Natural killer cell treated with Interleukin-12 subunit alpha and Interleukin-12 subunit beta and Interleukin-15 and Interleukin-18, amount 100 ng/mL, for 72 hours (primary cell): ENCODE measurements around the gene BTNL9. TPM values are rescaled to one million over a fixed set of nuclear protein-coding genes. Genes with fewer than 3 reads are reported as not detected.
A peak's percentile ranks its signal among the peaks of the same experiment; 100 is the strongest.
"Not testable (repeated sequence)": the region's sequence is repeated elsewhere in the genome, so short reads cannot be mapped to it uniquely, and the experiment has no call there.

Source experiments
- ATAC-seq, 2 donors: fragments of 150-1000 bp; cut with Tn5 transposase in 1 of 2; sonication (Bioruptor Pico), chemical (Tn5 transposase) in 1 of 2; 2 replicates each; pipeline ENCODE4 v1.10.0; 2021
- DNase-seq: peaks from one replicate; pipeline ENCODE4 v3.0.0; 2022; ENCODE audit warnings: low spot score
- H3K27ac Mint-ChIP-seq, 2 donors: 1 replicate in 1 of 2; 2 replicates in 1 of 2; pipeline ENCODE4 v1.8.0; 2022; ENCODE audit warnings: mixed read lengths in 2 of 2, mild to moderate bottlenecking in 1 of 2, moderate library complexity in 1 of 2
- H3K27me3 Mint-ChIP-seq, 2 donors: 1 replicate in 1 of 2; 2 replicates in 1 of 2; pipeline ENCODE4 v1.8.0; 2022; ENCODE audit warnings: mixed read lengths in 2 of 2
- H3K36me3 Mint-ChIP-seq: one replicate; pipeline ENCODE4 v1.8.0; 2022; ENCODE audit warnings: mixed read lengths
- H3K4me1 Mint-ChIP-seq, 2 donors: 1 replicate in 1 of 2; 2 replicates in 1 of 2; pipeline ENCODE4 v1.8.0; 2022; ENCODE audit warnings: low read depth in 2 of 2, mixed read lengths in 2 of 2, mild to moderate bottlenecking in 1 of 2
- H3K4me3 Mint-ChIP-seq: one replicate; pipeline ENCODE4 v1.8.0; 2022; ENCODE audit warnings: mixed read lengths
- H3K9me3 Mint-ChIP-seq: 2 replicates; pipeline ENCODE4 v1.8.0; 2022; ENCODE audit warnings: mixed read lengths
- total RNA-seq, 2 donors: library from RNA; stranded (reverse); gene quantifications; one replicate each; pipeline ENCODE4 v1.2.3, GENCODE V29; 2022

Gene BTNL9
- total RNA-seq, 2 donors from 2014 or later = not detected

- no peaks in the 10 kb centered on the region for H3K9me3 Mint-ChIP-seq
- H3K4me1 Mint-ChIP-seq = no peaks in the 10 kb centered on the region
- ATAC-seq (peak in 1 of 2 donors; percentile 43), DNase-seq (no peak)
- H3K27me3 Mint-ChIP-seq = peaks cover 33 to 41% of the 10 kb centered on the region in 2 donors
- H3K4me3 Mint-ChIP-seq = no peak overlapping the region
- no peaks in the 10 kb centered on the region for H3K36me3 Mint-ChIP-seq
- H3K27ac Mint-ChIP-seq = no peak overlapping the region
Measured at GRCh38 chr5:181087309-181087708, 47.2 kb downstream of the BTNL9 start.

GRCh38 chr5:181088289-181088688, 48.2 kb downstream of the BTNL9 start:
- Mint-ChIP-seq H3K36me3 (no peaks in the 10 kb centered on the region), H3K27ac (no peak overlapping the region)
- ATAC-seq = peak in 1 of 2 donors; percentile 45

GRCh38 chr5:181092428-181092827, 52.4 kb downstream of the BTNL9 start:
- H3K9me3 Mint-ChIP-seq = no peaks in the 10 kb centered on the region
- H3K27ac Mint-ChIP-seq = no peak overlapping the region
- H3K4me1 Mint-ChIP-seq = no peaks in the 10 kb centered on the region
- no peak for ATAC-seq
- H3K36me3 Mint-ChIP-seq = no peaks in the 10 kb centered on the region
- H3K4me3 Mint-ChIP-seq = no peak overlapping the region
- H3K27me3 Mint-ChIP-seq = peaks cover 7 to 11% of the 10 kb centered on the region in 2 donors
- DNase-seq = no peak

More at GRCh38 chr5:181088289-181088688, 48.2 kb downstream of the BTNL9 start:
- peaks cover 29 to 36% of the 10 kb centered on the region in 2 donors for H3K27me3 Mint-ChIP-seq
- H3K4me1 Mint-ChIP-seq = no peaks in the 10 kb centered on the region
- no peak overlapping the region for H3K4me3 Mint-ChIP-seq
- no peaks in the 10 kb centered on the region for H3K9me3 Mint-ChIP-seq
- DNase-seq = no peak

- H3K9me3 Mint-ChIP-seq, H3K4me1 Mint-ChIP-seq, H3K36me3 Mint-ChIP-seq, H3K4me3 Mint-ChIP-seq, H3K27ac Mint-ChIP-seq, DNase-seq, ATAC-seq: not testable (repeated sequence)
- peaks cover 18 to 22% of the 10 kb centered on the region in 2 donors for H3K27me3 Mint-ChIP-seq
Measured at GRCh38 chr5:181095162-181095561, 55.1 kb downstream of the BTNL9 start.

- H3K27me3 Mint-ChIP-seq = peaks cover 18 to 22% of the 10 kb centered on the region in 2 donors
- H3K4me1 Mint-ChIP-seq, DNase-seq, H3K36me3 Mint-ChIP-seq, H3K27ac Mint-ChIP-seq, H3K4me3 Mint-ChIP-seq, H3K9me3 Mint-ChIP-seq: not testable (repeated sequence)
- peak; percentile 55 to 78 for ATAC-seq
Measured at GRCh38 chr5:181096721-181097382, 56.8 kb downstream of the BTNL9 start.

- not testable (repeated sequence) for H3K36me3 Mint-ChIP-seq
Measured at GRCh38 chr5:181097383-181097753, 57.3 kb downstream of the BTNL9 start.

GRCh38 chr5:181097759-181098491, 57.9 kb downstream of the BTNL9 start:
- not testable (repeated sequence) for H3K4me3 Mint-ChIP-seq, DNase-seq, H3K36me3 Mint-ChIP-seq, H3K27ac Mint-ChIP-seq, H3K9me3 Mint-ChIP-seq, ATAC-seq, H3K4me1 Mint-ChIP-seq
- peaks cover 12 to 18% of the 10 kb centered on the region in 2 donors for H3K27me3 Mint-ChIP-seq

More at GRCh38 chr5:181097383-181097753, 57.3 kb downstream of the BTNL9 start:
- not testable (repeated sequence) for DNase-seq, H3K4me3 Mint-ChIP-seq, H3K4me1 Mint-ChIP-seq, H3K27ac Mint-ChIP-seq, H3K9me3 Mint-ChIP-seq
- peak in 1 of 2 donors; percentile 43 for ATAC-seq
- peaks cover 16 to 21% of the 10 kb centered on the region in 2 donors for H3K27me3 Mint-ChIP-seq

GRCh38 chr5:181098762-181099601, 58.9 kb downstream of the BTNL9 start:
- Mint-ChIP-seq H3K27ac (no peak overlapping the region), H3K9me3 (no peaks in the 10 kb centered on the region), H3K36me3 (no peaks in the 10 kb centered on the region), H3K27me3 (peaks cover 14 to 15% of the 10 kb centered on the region in 2 donors), H3K4me1 (peaks cover 1 to 5% of the 10 kb centered on the region in 2 donors), H3K4me3 (no peak overlapping the region)
- no peak for DNase-seq
- ATAC-seq = no peak

- no peak for ATAC-seq
- no peak for DNase-seq
- Mint-ChIP-seq H3K9me3 (no peaks in the 10 kb centered on the region), H3K36me3 (no peaks in the 10 kb centered on the region), H3K27me3 (peaks cover 20 to 22% of the 10 kb centered on the region in 2 donors), H3K27ac (no peak overlapping the region), H3K4me1 (peaks cover 6 to 9% of the 10 kb centered on the region in 2 donors), H3K4me3 (peak overlapping the region; percentile 38)
Measured at GRCh38 chr5:181099602-181100086, 59.6 kb downstream of the BTNL9 start.

- ATAC-seq (no peak), DNase-seq (no peak)
Measured at GRCh38 chr5:181100121-181100875, 60.2 kb downstream of the BTNL9 start.

GRCh38 chr5:181101030-181101641, 61.1 kb downstream of the BTNL9 start:
- H3K36me3 Mint-ChIP-seq, H3K4me3 Mint-ChIP-seq, H3K27ac Mint-ChIP-seq, H3K4me1 Mint-ChIP-seq, H3K9me3 Mint-ChIP-seq, DNase-seq, ATAC-seq: not testable (repeated sequence)
- peaks cover 24 to 34% of the 10 kb centered on the region in 2 donors for H3K27me3 Mint-ChIP-seq

More at GRCh38 chr5:181100121-181100875, 60.2 kb downstream of the BTNL9 start:
- H3K4me1 Mint-ChIP-seq = peaks cover 6 to 9% of the 10 kb centered on the region in 2 donors
- H3K4me3 Mint-ChIP-seq = no peak overlapping the region
- H3K36me3 Mint-ChIP-seq = no peaks in the 10 kb centered on the region
- H3K27me3 Mint-ChIP-seq = peaks cover 19 to 25% of the 10 kb centered on the region in 2 donors
- no peaks in the 10 kb centered on the region for H3K9me3 Mint-ChIP-seq
- no peak overlapping the region for H3K27ac Mint-ChIP-seq

- not testable (repeated sequence) for H3K4me1 Mint-ChIP-seq, H3K36me3 Mint-ChIP-seq, DNase-seq, H3K27ac Mint-ChIP-seq, H3K9me3 Mint-ChIP-seq, H3K4me3 Mint-ChIP-seq
- peaks cover 25 to 39% of the 10 kb centered on the region in 2 donors for H3K27me3 Mint-ChIP-seq
- ATAC-seq = peak; percentile 61 to 76
Measured at GRCh38 chr5:181101930-181102674, 62.0 kb downstream of the BTNL9 start.
